Measurements from ENCODE around the gene POPDC3.

DNA sequence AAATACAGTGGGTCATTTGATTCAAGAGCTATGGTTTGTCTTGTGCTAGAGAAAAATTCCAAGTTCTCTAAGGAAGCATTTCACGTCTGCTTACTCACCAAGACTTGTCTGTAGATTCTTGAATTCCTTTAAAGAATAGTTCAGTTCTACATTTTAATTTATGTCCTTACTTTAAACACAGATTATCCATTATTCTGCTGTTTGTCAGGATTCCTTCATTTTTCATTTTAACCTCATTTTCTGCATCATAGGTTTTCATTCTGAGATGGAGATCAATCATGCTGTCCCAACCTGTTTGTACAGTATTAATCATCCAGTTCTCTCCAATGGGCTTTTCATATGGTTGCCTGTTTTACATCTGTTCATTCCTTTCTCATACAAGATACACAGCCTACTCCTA, 24.5 kb upstream of the POPDC3 start:
- TF ChIP-seq, protein P1, sequence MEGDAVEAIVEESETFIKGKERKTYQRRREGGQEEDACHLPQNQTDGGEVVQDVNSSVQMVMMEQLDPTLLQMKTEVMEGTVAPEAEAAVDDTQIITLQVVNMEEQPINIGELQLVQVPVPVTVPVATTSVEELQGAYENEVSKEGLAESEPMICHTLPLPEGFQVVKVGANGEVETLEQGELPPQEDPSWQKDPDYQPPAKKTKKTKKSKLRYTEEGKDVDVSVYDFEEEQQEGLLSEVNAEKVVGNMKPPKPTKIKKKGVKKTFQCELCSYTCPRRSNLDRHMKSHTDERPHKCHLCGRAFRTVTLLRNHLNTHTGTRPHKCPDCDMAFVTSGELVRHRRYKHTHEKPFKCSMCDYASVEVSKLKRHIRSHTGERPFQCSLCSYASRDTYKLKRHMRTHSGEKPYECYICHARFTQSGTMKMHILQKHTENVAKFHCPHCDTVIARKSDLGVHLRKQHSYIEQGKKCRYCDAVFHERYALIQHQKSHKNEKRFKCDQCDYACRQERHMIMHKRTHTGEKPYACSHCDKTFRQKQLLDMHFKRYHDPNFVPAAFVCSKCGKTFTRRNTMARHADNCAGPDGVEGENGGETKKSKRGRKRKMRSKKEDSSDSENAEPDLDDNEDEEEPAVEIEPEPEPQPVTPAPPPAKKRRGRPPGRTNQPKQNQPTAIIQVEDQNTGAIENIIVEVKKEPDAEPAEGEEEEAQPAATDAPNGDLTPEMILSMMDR (IDR thresholded peaks at IDR 0.05 in 4 of 5, conservative IDR thresholded peaks at IDR 0.05 in 1 of 5): no peak
- no peak for TF ChIP-seq POLR2A (IDR thresholded peaks at IDR 0.05)
